Stimulated activated CD8-positive, alpha-beta memory T cell treated with anti-CD3 and anti-CD28 coated beads, Interleukin-4, amount 100 ng/mL, for 48 hours (primary cell): ENCODE data around the gene CCR7.
"Not testable (repeated sequence)": the region's sequence is repeated elsewhere in the genome, so short reads cannot be mapped to it uniquely, and the experiment has no call there.

ENCODE experiments used
- DNase-seq: peaks from one replicate; pipeline ENCODE4 v3.0.0-alpha.2; 2020

CCR7 gene

GRCh38 chr17:40597156-40597555, 31.9 kb upstream of the CCR7 start:
- DNase-seq: no peak

- DNase-seq: no peak
These were observed 31.1 kb upstream of the CCR7 start for GRCh38 chr17:40596261-40596919.

DNA sequence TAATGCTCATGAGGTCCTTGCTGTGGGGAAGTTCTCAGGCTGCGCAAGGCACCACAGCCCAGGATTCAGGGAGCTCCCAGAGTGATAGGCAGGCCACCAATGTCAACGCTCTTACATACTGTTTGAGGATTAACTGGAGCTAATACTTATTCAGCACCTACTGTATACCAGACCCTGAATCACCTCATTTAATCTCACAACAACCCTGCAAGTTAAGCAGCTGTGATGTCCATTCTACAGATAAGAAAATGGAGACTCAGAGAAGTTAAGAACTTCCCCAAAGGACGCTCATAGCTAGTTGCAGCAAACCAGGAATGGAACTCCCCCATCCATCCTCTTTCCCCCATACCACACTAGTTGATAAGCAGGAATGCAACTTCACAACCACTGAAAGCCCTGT, 25.5 kb upstream of the CCR7 start:
- DNase-seq: no peak

- DNase-seq: no peak
These were observed 23.3 kb upstream of the CCR7 start for GRCh38 chr17:40588552-40588951.

GRCh38 chr17:40586264-40586663, 21.0 kb upstream of the CCR7 start:
- not testable (repeated sequence) for DNase-seq

DNA sequence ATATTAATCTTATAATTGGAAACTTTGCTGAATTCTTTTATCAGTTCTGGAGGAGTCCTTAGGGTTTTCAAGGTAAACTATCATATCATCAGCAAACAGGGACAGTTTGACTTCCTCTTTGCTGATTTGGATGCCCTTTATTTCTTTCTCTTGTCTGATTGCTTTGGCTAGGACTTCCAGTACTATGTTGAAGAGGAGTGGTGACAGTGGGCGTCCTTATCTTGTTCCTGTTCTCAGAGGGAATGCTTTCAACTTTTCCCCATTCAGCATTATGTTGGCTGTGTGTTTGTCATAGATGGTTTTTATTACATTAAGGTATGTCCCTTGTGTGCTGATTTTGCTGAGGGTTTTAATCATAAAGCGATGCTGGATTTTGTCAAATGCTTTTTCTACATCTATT, 19.7 kb upstream of the CCR7 start:
- not testable (repeated sequence) for DNase-seq

- DNase-seq: peak; percentile 68
These were observed 17.1 kb upstream of the CCR7 start for GRCh38 chr17:40582328-40582901.

DNA sequence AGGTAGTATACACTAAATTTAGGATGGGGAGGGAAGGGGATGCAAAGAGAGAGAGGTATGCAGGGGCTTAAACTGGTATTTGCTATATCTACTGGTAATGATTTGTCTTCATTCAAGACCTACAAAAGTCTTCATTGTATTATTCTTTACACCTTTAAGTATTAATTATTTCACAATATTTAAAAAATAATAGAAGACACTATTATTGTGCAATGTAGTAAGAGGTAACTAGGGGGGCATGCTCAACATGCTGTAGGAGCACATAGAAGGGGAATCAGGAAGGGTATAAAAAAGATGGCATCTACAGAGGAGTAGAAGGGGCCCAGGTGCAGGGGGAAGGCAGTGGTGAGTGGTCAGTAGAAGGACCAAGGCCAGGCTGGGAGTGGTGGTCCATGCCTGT, 14.9 kb upstream of the CCR7 start:
- DNase-seq: no peak

GRCh38 chr17:40579471-40579870, 14.2 kb upstream of the CCR7 start:
- no peak for DNase-seq

- no peak for DNase-seq
These were observed 12.4 kb upstream of the CCR7 start for GRCh38 chr17:40577611-40578065.

DNA sequence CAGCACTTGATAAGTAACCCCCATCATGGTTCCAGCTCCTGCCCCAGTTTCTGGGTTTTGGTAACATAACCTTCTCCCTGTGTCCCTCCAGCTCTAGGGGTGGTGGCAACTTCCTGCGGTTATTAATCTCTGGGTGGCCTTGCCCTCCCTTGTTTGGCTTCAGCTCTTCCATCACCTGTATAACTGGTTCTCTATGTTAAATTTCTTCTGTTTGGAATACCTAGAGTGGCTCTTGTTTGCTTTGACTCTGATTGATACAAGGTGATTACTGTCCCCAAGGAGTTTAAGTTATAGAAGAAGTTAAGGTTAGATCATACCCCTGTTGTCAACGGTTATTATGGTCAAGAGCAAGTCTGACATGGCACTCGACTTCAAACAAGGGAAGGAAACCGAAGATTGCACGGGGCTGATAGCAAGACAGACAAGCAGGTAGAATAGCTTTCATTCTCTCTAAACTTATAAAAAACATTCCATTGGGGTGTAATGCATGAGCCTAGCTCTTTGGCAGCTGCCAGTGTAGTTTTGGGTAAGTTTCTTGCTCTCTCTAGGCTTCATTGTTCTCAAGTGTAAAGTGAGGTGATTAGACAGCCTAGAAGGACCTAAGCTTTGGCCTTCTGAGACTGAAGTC, 11.0 kb upstream of the CCR7 start:
- DNase-seq: no peak

DNA sequence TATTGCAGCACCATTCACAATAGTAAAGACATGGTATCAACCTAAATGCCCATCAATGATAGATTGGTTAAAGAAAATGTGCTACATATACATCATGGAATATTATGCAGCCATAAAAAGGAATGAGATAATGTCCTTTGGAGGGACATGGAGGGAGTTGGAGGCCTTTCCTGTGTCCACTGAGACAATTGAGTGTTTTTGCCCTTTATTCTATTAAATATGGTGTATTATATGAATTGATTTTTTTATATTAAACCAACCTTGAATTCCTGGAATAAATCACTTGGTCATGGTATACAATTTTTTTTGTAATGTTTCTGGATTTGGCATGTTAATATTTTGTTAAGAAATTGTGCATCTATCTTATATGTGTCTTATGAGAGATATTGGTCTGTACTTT, 9.0 kb upstream of the CCR7 start:
- DNase-seq: no peak

- not testable (repeated sequence) for DNase-seq
These were observed 7.1 kb upstream of the CCR7 start for GRCh38 chr17:40572245-40572993.

GRCh38 chr17:40568074-40568836, 3.0 kb upstream of the CCR7 start:
- DNase-seq: peak; percentile 20

GRCh38 chr17:40567377-40567776, 2.1 kb upstream of the CCR7 start:
- no peak for DNase-seq

- peak; percentile 36 for DNase-seq
These were observed 617 bp upstream of the CCR7 start for GRCh38 chr17:40565769-40566409.

DNA sequence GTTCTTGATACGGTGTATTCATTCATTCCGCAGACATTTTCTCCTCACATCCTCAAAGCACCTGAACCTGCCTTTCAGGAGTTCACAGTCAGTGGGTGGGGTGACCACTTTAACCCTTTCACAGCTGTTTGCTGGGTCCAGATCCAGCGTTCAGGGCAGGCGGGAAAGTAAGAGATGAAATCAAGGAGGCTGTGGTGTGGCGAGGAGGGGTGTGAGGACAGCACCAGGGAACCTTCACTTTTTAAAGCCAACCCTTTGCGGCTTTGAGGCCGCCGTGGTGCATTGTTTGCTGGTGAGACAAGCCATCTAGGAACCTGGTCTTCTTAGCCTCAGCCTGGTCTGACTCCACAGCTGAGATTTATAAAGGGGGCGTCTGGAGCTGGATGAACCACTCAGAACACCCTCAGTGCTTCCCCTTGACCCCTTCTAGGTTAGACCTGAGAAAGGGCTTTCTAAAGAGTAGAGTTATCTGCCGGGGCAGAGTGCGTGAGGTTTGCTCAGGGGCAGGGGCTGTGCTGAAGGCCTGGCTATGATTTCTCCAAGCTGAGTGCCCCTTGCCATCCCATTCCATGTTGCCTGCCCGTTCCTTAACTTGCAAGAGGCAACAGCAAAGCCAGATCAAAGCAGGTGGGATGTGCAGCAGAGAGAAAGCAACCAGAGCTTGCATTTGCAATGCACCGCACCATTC, 933 bp downstream of the CCR7 start:
- DNase-seq: peak; percentile 72

DNA sequence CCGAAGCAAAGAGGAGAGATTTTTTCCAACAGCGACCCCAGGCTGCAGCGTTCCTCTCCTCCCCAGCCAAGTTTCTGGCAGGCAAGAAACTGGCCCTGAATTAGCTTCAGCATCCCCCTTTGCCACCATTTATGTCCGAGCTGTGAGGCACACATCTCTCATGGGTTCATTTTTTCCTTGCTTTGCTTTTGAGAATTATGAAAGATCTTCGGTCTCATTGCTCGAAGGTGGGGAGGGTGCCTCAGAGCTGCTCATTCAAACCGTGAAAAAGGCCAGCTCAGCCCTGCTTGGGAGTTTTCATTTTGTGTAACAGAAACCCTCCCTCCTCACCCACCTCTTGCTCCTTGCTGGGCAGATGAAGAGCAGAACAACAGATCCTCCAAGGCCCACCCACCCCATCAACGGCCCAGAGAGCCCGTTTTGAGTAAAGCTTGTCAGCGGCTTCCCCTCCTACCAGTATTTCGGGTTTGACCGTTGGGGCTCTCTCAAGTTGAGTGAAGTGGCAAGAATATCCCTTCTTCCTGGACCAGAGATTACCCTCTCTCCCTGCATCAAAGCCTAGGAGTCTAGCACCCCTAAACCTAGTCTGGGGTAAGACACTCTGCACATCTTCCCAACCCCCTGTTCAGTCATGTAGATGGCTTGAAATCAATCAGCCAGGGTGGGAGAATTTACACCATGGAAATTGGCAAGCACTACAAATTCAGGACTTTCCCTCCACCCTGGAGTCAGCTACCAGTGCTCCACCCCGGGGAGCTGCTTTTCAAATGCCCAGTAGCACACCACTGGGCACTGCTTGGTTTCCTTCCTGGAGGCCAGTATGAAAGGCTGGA, 1.8 kb downstream of the CCR7 start:
- DNase-seq: peak; percentile 86

DNA sequence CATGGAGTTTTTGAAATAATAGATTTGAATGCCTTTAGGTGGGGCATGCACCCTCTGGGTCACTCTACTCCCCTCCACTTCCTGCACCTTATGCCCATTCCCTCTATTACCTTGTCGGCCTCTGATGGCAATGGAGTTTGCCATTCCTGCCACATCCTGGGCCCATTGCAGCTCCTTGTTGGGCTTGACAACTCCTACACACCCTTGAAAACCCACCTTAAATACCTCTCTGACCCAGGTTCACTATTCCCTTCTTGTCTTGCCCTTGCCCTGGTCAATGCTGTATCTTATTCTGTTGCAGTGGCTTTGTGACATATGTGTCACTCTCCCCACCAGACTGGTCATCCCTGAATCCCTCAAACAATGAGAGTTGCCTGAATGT, 2.4 kb downstream of the CCR7 start:
- no peak for DNase-seq

DNA sequence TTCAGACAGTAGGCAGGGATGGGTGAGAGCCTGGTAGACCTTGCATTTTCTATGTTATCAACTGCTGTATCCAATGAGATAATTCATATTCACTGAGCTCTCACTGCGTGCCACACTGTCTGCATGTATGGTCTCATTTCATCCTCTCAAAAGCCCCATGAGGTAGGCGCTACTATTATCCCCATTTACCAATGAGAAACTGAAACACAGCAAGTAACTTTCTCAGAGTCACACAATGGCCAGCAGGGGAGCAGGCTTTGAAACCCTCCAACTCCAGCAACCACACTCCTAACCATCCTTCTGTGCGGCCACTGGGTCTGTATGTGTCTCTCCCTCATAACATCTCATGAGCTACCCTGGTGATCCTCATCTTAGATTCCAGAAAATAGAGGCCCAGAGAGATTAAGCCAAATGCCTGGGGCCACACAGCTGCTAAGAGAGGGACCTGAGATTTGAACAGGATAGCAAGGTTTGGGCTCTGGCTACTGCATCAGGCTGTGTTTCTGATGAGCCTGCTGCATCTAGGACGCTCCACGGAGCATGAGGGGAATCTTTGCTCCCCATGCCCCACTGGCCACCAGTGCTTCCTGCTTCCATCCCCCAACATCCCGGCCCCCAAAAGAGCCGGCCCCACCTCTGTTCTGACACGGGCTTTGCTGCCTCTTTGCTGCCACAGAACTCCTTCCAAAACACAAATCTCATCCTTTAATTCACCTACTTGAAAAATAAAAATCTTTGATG, 3.2 kb downstream of the CCR7 start:
- peak; percentile 74 for DNase-seq
